ENCODE results near the gene LRCOL1. TPM values are rescaled to one million over a fixed set of nuclear protein-coding genes. Genes with fewer than 3 reads are reported as not detected.

Gene LRCOL1
- total and polyA plus RNA-seq, 2 of the 8 experiments (the other 6 are each of a cell fraction or from before 2014, with no cell fraction given) = not detected

- Histone ChIP-seq H3K18ac (ENCODE audit: extremely low read depth, low read length) (no peak overlapping the region), H2BK120ac (replicated peaks; ENCODE audit: low read depth, low read length) (no peak overlapping the region), H4K91ac (replicated peaks; ENCODE audit: insufficient read length, low read length) (no peak overlapping the region), H3K23ac (ENCODE audit: insufficient read length) (no peak overlapping the region), H3K79me1 (ENCODE audit: low read depth, low read length) (no peaks in the 10 kb centered on the region), H2AK5ac (ENCODE audit: low read depth, low read length) (no peak overlapping the region), H3K14ac (ENCODE audit: insufficient read length) (no peak overlapping the region), H3K4me1 (replicated peaks in 1 of 4; ENCODE audit: control insufficient read depth in 3 of 4, insufficient read depth in 4 of 4, low read length in 3 of 4) (no peaks in the 10 kb centered on the region), H3K9me3 (ENCODE audit: insufficient read depth in 2 of 2, low read depth in 1 of 2, low read length in 1 of 2) (no peaks in the 10 kb centered on the region), H2BK15ac (ENCODE audit: low read length) (no peak overlapping the region), H2BK20ac (ENCODE audit: low read length) (no peak overlapping the region), H3K4me3 (ENCODE audit: extremely low read depth in 1 of 4, insufficient read depth in 2 of 4, low read depth in 3 of 4, low read length in 4 of 4) (no peak overlapping the region), H2AFZ (ENCODE audit: low read length) (no peak overlapping the region), H3K9ac (replicated peaks in 1 of 4; ENCODE audit: extremely low read depth in 1 of 4, low read depth in 3 of 4, low read length in 3 of 4) (no peak overlapping the region), H2BK12ac (ENCODE audit: low read depth, low read length) (no peak overlapping the region), H4K5ac (ENCODE audit: insufficient read length, low read depth, low read length) (no peak overlapping the region), H2BK5ac (ENCODE audit: low read depth, low read length) (no peak overlapping the region; the same call in 1 of the 2 replicates), H3K27ac (ENCODE audit: low read depth, low read length) (no peak overlapping the region), H3K23me2 (ENCODE audit: low read depth, low read length) (no peaks in the 10 kb centered on the region), H3K27me3 (replicated peaks in 1 of 4; ENCODE audit: control insufficient read depth in 3 of 4, extremely low read depth in 1 of 4, insufficient read depth in 3 of 4, low read length in 3 of 4) (no peaks in the 10 kb centered on the region), H4K8ac (ENCODE audit: extremely low read depth, insufficient read depth, low read length) (no peak overlapping the region), H3K79me2 (ENCODE audit: control insufficient read depth in 1 of 2, insufficient read depth in 2 of 2, low read length in 2 of 2) (no peaks in the 10 kb centered on the region), H3K56ac (replicated peaks; ENCODE audit: insufficient read length, low read depth, low read length) (no peak overlapping the region), H4K20me1 (replicated peaks in 1 of 2; ENCODE audit: control insufficient read depth in 1 of 2, insufficient read depth in 2 of 2, low read length in 2 of 2) (peaks cover 4 to 25% of the 10 kb centered on the region in 2 experiments), H3K36me3 (ENCODE audit: control insufficient read depth in 2 of 4, insufficient read depth in 4 of 4, low read length in 3 of 4) (peaks cover 39 to 88% (median 77%) of the 10 kb centered on the region in 4 experiments), H3K4ac (replicated peaks; ENCODE audit: insufficient read length, low read depth, low read length) (no peak overlapping the region), H3K4me2 (ENCODE audit: insufficient read depth in 1 of 2, low read depth in 2 of 2, low read length in 2 of 2) (no peak overlapping the region)
- 92% methylated on average over 18 of the region's 21 CpGs; no CpG with 5 or more reads in 1 of the 2 experiments for WGBS, 2 experiments (ENCODE audit: extremely low coverage in 1 of 2, insufficient coverage in 1 of 2, insufficient read length in 1 of 2, insufficient replicate concordance in 2 of 2, low coverage in 1 of 2, low lambda C conversion rate in 2 of 2, missing lambda C conversion rate in 1 of 2)
- no peak for TF ChIP-seq CBX8 (IDR thresholded peaks at IDR 0.05; ENCODE audit: borderline replicate concordance, low read depth, low read length)
- no peak for TF ChIP-seq FOSL1 (IDR thresholded peaks at IDR 0.05; ENCODE audit: insufficient read depth, low read depth, low read length)
- no peak for TF ChIP-seq ZNF274 (IDR thresholded peaks at IDR 0.05; ENCODE audit: borderline replicate concordance, extremely low read depth, low read length)
- no peak for TF ChIP-seq KDM1A (IDR thresholded peaks at IDR 0.05; ENCODE audit: borderline replicate concordance, low read length)
- TF ChIP-seq PHF8 (conservative IDR thresholded peaks at IDR 0.05; ENCODE audit: low read depth, low read length) = no peak
- TF ChIP-seq POLR2A (IDR thresholded peaks at IDR 0.05; ENCODE audit: control extremely low read depth in 1 of 2, low read depth in 2 of 2, low read length in 2 of 2) = no peak
- no peak for TF ChIP-seq BACH1 (IDR thresholded peaks at IDR 0.05; ENCODE audit: low read length)
- no peak for TF ChIP-seq RAD21 (IDR thresholded peaks at IDR 0.05 in 1 of 2, conservative IDR thresholded peaks at IDR 0.05 in 1 of 2; ENCODE audit: low read depth in 2 of 2, low read length in 2 of 2)
- TF ChIP-seq KDM5A (IDR thresholded peaks at IDR 0.05; ENCODE audit: low read length) = no peak
- POLR2A ChIA-PET (ENCODE audit: partially characterized antibody) = interaction anchor here (0.6 to 0.7 kb wide), 3 partner anchors 10 to 117 kb away, joined by 3 to 4 read pairs (median 3); no protein-coding TSS in a partner anchor
- CTCF ChIA-PET (ENCODE audit: partially characterized antibody) = interaction anchor here (2.2 to 9.3 kb wide), 3 partner anchors 9 to 20 kb away, joined by 6 to 61 read pairs (median 11); no protein-coding TSS in a partner anchor
- no peak for DNase-seq (ENCODE audit: low read depth in 1 of 2, low spot score in 2 of 2)
- FAIRE-seq = no peak
Observed at GRCh38 chr12:132634411-132634990, 24.1 kb upstream of the LRCOL1 start.

Data from H1 (cell line).